ENCODE measurements around the gene PPP2R1B. TPM values are rescaled to one million over a fixed set of nuclear protein-coding genes. Genes with fewer than 3 reads are reported as not detected.

Gene PPP2R1B
- total and polyA plus RNA-seq, 2 of the 8 experiments (the other 6 are each of a cell fraction or from before 2014, with no cell fraction given), result 25.8 to 87.0 TPM

DNA sequence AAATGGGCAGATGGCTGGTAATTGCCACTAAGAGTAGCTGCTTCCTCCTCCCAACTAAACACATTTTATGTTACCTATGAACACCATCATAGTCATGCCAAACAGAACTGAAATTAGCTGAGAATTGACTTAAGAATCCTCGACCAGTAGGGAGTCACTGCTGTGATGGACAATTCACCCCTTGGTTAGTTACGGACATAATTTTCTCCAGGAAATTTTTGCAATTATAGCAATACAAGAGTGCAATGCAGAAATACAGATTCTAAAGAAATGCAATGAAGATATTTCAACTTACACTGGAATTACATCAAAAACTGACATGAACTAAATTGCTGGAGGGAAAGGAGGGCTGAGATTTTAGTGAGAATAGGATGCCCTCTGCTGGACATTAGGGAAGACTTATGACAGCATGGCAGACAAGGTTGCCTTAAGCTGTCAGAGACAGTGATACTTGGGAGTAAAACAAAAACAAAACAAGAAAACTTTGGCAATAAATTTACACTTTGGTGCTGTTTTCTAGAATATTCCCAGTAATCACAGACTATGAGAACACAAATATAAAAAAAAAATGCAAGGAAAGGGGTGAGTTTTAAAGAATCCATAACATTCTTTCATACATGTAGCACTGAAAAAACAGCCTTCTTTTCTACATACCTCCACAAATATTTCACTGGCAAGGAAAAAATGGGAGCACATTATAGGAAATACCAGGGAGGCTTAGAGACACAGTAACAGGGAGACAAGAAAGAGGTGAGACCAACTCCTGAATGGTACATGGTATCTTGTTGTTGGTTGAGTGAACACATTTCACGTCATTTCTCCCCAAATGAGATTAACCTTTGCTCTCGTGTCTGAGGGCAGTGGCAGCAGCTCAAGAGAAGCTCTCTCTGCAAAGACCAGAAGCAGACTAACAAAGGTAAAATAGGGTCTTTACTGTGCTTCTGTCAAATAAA is 11.2 kb upstream of the PPP2R1B start (continued):
- TF ChIP-seq, protein P1, sequence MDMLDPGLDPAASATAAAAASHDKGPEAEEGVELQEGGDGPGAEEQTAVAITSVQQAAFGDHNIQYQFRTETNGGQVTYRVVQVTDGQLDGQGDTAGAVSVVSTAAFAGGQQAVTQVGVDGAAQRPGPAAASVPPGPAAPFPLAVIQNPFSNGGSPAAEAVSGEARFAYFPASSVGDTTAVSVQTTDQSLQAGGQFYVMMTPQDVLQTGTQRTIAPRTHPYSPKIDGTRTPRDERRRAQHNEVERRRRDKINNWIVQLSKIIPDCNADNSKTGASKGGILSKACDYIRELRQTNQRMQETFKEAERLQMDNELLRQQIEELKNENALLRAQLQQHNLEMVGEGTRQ (IDR thresholded peaks at IDR 0.05; ENCODE audit: low read length), result no peak
- TF ChIP-seq CBX8 (IDR thresholded peaks at IDR 0.05; ENCODE audit: borderline replicate concordance, low read depth, low read length), result no peak
- no peak for TF ChIP-seq CEBPB (IDR thresholded peaks at IDR 0.05; ENCODE audit: low read depth, low read length)
- no peak for TF ChIP-seq SAP30 (IDR thresholded peaks at IDR 0.05; ENCODE audit: insufficient read depth, insufficient replicate concordance, low read length)

All from H1 (cell line).